Stimulated activated CD4-positive, alpha-beta T cell treated with anti-CD3 and anti-CD28 coated beads, Interleukin-4, amount 100 ng/mL, for 24 hours (primary cell): ENCODE results near the gene THAP7.
"Not testable (repeated sequence)": the region's sequence is repeated elsewhere in the genome, so short reads cannot be mapped to it uniquely, and the experiment has no call there.

Experiments used
- DNase-seq: peaks from one replicate; pipeline ENCODE4 v3.0.0-alpha.2; 2020

The THAP7 gene

GRCh38 chr22:21012446-21013407 is 10.8 kb upstream of the THAP7 start:
- no peak for DNase-seq

GRCh38 chr22:21010426-21011113 is 8.7 kb upstream of the THAP7 start:
- DNase-seq: no peak

- DNase-seq: no peak
Measured at GRCh38 chr22:21009638-21010425, 7.9 kb upstream of the THAP7 start.

- DNase-seq: not testable (repeated sequence)
Measured at GRCh38 chr22:21009208-21009607, 7.3 kb upstream of the THAP7 start.

- no peak for DNase-seq
Measured at GRCh38 chr22:21003782-21004181, 1.9 kb upstream of the THAP7 start.

- DNase-seq: no peak
Measured at GRCh38 chr22:21000987-21001600, 824 bp downstream of the THAP7 start.

- no peak for DNase-seq
Measured at GRCh38 chr22:21000207-21000986, 1.5 kb downstream of the THAP7 start.

GRCh38 chr22:20999350-21000206 is 2.3 kb downstream of the THAP7 start:
- no peak for DNase-seq

- DNase-seq: no peak
Measured at GRCh38 chr22:20998411-20999336, 3.2 kb downstream of the THAP7 start.

GRCh38 chr22:20997536-20998257 is 4.2 kb downstream of the THAP7 start:
- no peak for DNase-seq

GRCh38 chr22:20996598-20997535 is 5.1 kb downstream of the THAP7 start:
- no peak for DNase-seq

GRCh38 chr22:20996031-20996410 is 5.9 kb downstream of the THAP7 start:
- no peak for DNase-seq

- DNase-seq: no peak
Measured at GRCh38 chr22:20995329-20996030, 6.4 kb downstream of the THAP7 start.

- no peak for DNase-seq
Measured at GRCh38 chr22:20994902-20995241, 7.0 kb downstream of the THAP7 start.

- no peak for DNase-seq
Measured at GRCh38 chr22:20994128-20994901, 7.6 kb downstream of the THAP7 start.

- no peak for DNase-seq
Measured at GRCh38 chr22:20993304-20994127, 8.4 kb downstream of the THAP7 start.
